Measurements from ENCODE around the gene TCEAL7.

Gene TCEAL7

DNA sequence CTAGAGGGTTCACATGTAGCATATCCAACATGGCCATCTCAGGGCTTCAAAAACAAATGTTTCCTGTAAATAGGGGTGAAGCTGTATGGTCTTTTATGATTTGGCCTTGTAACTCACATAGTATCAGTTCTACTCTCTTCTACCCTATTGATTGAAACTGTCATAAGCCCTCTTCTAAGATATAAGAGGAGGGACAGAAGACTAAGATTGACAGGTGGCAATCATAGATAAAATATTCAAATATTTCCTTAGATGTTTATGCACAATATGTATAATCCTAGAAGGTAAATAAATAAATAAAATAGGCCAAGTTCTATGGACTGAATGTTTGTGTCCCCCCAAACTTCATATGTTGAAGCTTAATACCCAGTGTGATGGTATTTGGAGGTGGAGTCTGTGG is 39.4 kb downstream of the TCEAL7 start:
- no peak for DNase-seq

DNA sequence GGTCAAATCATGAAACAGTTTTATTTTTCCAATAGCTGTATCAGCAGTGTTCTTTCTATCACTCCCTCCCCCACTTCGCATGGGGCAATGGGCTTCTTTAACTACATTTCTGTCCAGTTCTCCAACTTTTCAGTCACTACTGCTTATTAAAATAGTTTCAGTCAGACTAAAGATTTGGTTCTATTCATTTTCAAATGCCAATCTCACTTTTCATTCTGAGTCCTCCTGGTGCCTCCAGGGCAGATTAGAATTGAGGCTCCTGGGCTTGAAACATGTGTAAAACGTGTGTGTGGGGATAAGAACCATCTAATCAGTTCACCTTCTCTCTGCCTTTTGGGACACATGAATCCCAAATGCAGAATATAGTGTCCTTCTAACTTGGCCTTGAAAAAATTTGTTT is 42.8 kb downstream of the TCEAL7 start:
- no peak for DNase-seq

- no peak for DNase-seq
Measured at GRCh38 chrX:103373581-103373980, 43.5 kb downstream of the TCEAL7 start.

- peak; percentile 72 for DNase-seq
Measured at GRCh38 chrX:103376118-103376978, 46.3 kb downstream of the TCEAL7 start, which contains the start of gene BEX3. Gene BEX3, plus strand, starts transcription at chrX:103376538. Its CDS starts 984 bp downstream, at chrX:103377522.

DNA sequence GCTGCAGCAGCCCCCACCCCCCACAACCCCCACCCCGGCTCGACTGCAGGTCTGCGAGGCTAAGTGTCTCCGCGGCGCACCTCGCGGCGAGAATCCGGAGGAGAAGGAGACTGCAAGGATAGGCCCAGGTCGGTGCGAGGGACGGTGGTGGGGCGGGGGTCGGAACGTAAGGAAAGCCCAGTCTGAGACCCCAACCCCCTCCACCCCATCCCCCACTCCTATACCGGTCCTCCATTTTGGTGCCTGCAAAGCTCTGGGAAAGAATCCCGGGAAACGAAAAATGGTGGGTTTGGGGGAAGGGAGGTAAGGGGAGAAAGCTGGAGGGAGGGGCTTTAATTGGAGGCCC is 46.9 kb downstream of the TCEAL7 start:
- peak; percentile 59 for DNase-seq

DNA sequence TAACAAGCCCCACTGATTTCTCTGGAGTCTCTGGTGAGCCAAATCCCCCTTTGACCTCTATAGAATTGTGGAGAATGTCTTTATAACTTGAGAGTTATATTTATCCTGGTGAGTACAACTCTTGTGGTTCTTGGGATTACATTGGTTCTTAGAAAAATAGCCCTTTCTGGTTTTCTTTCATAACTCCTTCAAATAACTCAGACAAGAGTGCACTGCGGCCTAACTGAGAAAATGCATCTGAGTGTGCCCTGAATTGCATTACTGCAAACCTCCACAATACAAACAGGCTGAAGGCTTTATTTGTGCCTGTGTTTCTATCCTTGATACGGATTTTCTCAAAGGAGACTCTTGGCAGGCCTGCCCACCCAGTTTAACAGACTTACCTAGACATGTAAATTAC is 49.0 kb downstream of the TCEAL7 start:
- no peak for DNase-seq

All from fibroblast of skin of right biceps (primary cell).